GM23338 (cell line): ENCODE measurements around the gene RAB6A. TPM values are rescaled to one million over a fixed set of nuclear protein-coding genes. Genes with fewer than 3 reads are reported as not detected.

Experiments
- ATAC-seq: fragments of 200-7000 bp; cut with Tn5 transposase; 3 replicates; pipeline ENCODE4 v1.9.1; 2020
- DNase-seq: peaks from one replicate; pipeline ENCODE4 v3.0.0-alpha.2; 2015; ENCODE audit warnings: low spot score
- H2AFZ ChIP-seq: fragments of 200-600 bp; sonication (generic); 2 replicates; pipeline ENCODE4 v1.8.0; 2016; ENCODE audit warnings: antibody characterized with exemption, mild to moderate bottlenecking, moderate library complexity
- H3F3A ChIP-seq: fragments of 200-600 bp; sonication (generic); replicated peaks from 2 replicates; pipeline ENCODE4 v1.8.0; 2017; ENCODE audit warnings: antibody characterized with exemption, mixed run types, low read depth
- H3K27ac ChIP-seq: fragments of 200-600 bp; sonication (generic); 2 replicates; pipeline ENCODE4 v1.6.1; 2016; ENCODE audit warnings: low read depth
- H3K27me3 ChIP-seq: fragments of 200-600 bp; sonication (generic); 2 replicates; pipeline ENCODE4 v1.8.0; 2016; ENCODE audit warnings: mild to moderate bottlenecking, mixed run types, moderate library complexity; ENCODE audit not compliant: insufficient read depth
- H3K36me3 ChIP-seq: fragments of 200-600 bp; sonication (generic); 2 replicates; pipeline ENCODE4 v1.8.0; 2016; ENCODE audit warnings: mild to moderate bottlenecking; ENCODE audit not compliant: insufficient read depth
- H3K4me1 ChIP-seq: fragments of 200-600 bp; sonication (generic); 2 replicates; pipeline ENCODE4 v1.8.0; 2016; ENCODE audit warnings: mild to moderate bottlenecking, moderate library complexity; ENCODE audit not compliant: insufficient read depth
- H3K4me2 ChIP-seq: fragments of 200-600 bp; sonication (generic); 2 replicates; pipeline ENCODE4 v1.7.1; 2017; ENCODE audit warnings: mixed run types
- H3K4me3 ChIP-seq: fragments of 200-600 bp; sonication (generic); 2 replicates; pipeline ENCODE4 v1.6.1; 2016; ENCODE audit warnings: mixed run types
- H3K79me2 ChIP-seq: fragments of 200-600 bp; sonication (generic); replicated peaks from 2 replicates; pipeline ENCODE4 v1.8.0; 2017; ENCODE audit warnings: mild to moderate bottlenecking; ENCODE audit not compliant: insufficient read depth
- H3K9me2 ChIP-seq: fragments of 200-600 bp; sonication (generic); 2 replicates; pipeline ENCODE4 v1.8.0; 2017; ENCODE audit not compliant: insufficient read depth
- H4K20me1 ChIP-seq: fragments of 200-600 bp; sonication (generic); replicated peaks from 2 replicates; pipeline ENCODE4 v1.8.0; 2017; ENCODE audit warnings: mild to moderate bottlenecking; ENCODE audit not compliant: insufficient read depth
- H3K27ac Mint-ChIP-seq: 2 replicates; pipeline ENCODE4 v1.8.0; 2020; ENCODE audit warnings: inconsistent platforms, mild to moderate bottlenecking, moderate library complexity, mixed read lengths
- H3K27me3 Mint-ChIP-seq: 3 replicates; pipeline ENCODE4 v1.8.0; 2022; ENCODE audit warnings: low read depth, mild to moderate bottlenecking, moderate library complexity, mixed read lengths, inconsistent platforms; ENCODE audit not compliant: insufficient read depth, poor library complexity
- H3K36me3 Mint-ChIP-seq: 3 replicates; pipeline ENCODE4 v1.8.0; 2021; ENCODE audit warnings: low read depth, mild to moderate bottlenecking, inconsistent platforms, moderate library complexity, mixed read lengths
- H3K4me1 Mint-ChIP-seq: 3 replicates; pipeline ENCODE4 v1.8.0; 2020; ENCODE audit warnings: mild to moderate bottlenecking, inconsistent platforms, mixed read lengths
- H3K4me3 Mint-ChIP-seq: 3 replicates; pipeline ENCODE4 v1.8.0; 2021; ENCODE audit warnings: moderate library complexity, mild to moderate bottlenecking, inconsistent platforms, mixed read lengths
- H3K9me3 Mint-ChIP-seq: 3 replicates; pipeline ENCODE4 v1.8.0; 2020; ENCODE audit warnings: moderate library complexity, mild to moderate bottlenecking, inconsistent platforms, mixed read lengths
- CREB1 ChIP-seq: fragments of 250-450 bp; sonication (Bioruptor Pico); IDR thresholded peaks from 2 replicates; pipeline ENCODE4 v1.5.0; 2020; ENCODE audit warnings: low read depth, mild to moderate bottlenecking, moderate library complexity
- EZH2 ChIP-seq: fragments of 200-600 bp; sonication (generic); IDR thresholded peaks from one replicate; pipeline ENCODE4 v1.8.0; 2017; ENCODE audit warnings: antibody characterized with exemption, mild to moderate bottlenecking, low read depth; ENCODE audit not compliant: unreplicated experiment
- EZH2phosphoT487 ChIP-seq: fragments of 200-600 bp; sonication (generic); IDR thresholded peaks from one replicate; pipeline ENCODE4 v1.8.1; 2018; ENCODE audit warnings: antibody characterized with exemption; ENCODE audit not compliant: unreplicated experiment
- JUNB ChIP-seq: IDR thresholded peaks from one replicate; pipeline ENCODE4 v1.6.1; 2016; ENCODE audit warnings: antibody characterized with exemption; ENCODE audit not compliant: unreplicated experiment
- NANOG ChIP-seq: IDR thresholded peaks from 2 replicates; pipeline ENCODE4 v1.6.1; 2016; ENCODE audit warnings: antibody characterized with exemption, borderline replicate concordance
- POLR2AphosphoS5 ChIP-seq: IDR thresholded peaks from 2 replicates; pipeline ENCODE4 v1.6.1; 2016; ENCODE audit warnings: antibody characterized with exemption, low read depth
- STAT1 ChIP-seq: IDR thresholded peaks from one replicate; pipeline ENCODE4 v1.6.1; 2016; ENCODE audit warnings: antibody characterized with exemption; ENCODE audit not compliant: unreplicated experiment
- ZNF114 ChIP-seq: fragments of 250-450 bp; sonication (Bioruptor Pico); IDR thresholded peaks from 2 replicates; pipeline ENCODE4 v1.5.0; 2020; ENCODE audit warnings: mild to moderate bottlenecking, moderate library complexity
- ZNF331 ChIP-seq: fragments of 250-450 bp; sonication (Bioruptor Pico); IDR thresholded peaks from 2 replicates; pipeline ENCODE4 v1.5.0; 2020; ENCODE audit warnings: low read depth, mild to moderate bottlenecking, moderate library complexity
- polyA plus RNA-seq: library from polyadenylated mRNA; unstranded; fragments of >200 nt; fragmentation: Nextera tagmentation; extraction: Ambion mirVana; gene quantifications from 2 replicates; pipeline ENCODE4 v1.2.1, GENCODE V29; 2016
- total RNA-seq: library from RNA; depleted of rRNA; stranded (reverse); fragments of >200 nt; shearing (Covaris generic); gene quantifications from 2 replicates; pipeline ENCODE4 v1.2.3, GENCODE V29; 2014
- TF ChIP-seq, protein P1 (sequence below): fragments of 250-450 bp; sonication (Bioruptor Pico); IDR thresholded peaks from 2 replicates; pipeline ENCODE4 v1.5.0; 2020; ENCODE audit warnings: mild to moderate bottlenecking, moderate library complexity
- TF ChIP-seq, protein P2 (sequence below), 2 experiments: fragments of 200-600 bp in 1 of 2; sonication (generic) in 1 of 2; conservative IDR thresholded peaks; 2 replicates each; pipeline versions ENCODE4 v1.5.1 to v1.6.1; 2016 to 2017; ENCODE audit warnings: antibody characterized with exemption in 2 of 2, low read depth in 2 of 2, mild to moderate bottlenecking in 2 of 2, moderate library complexity in 1 of 2
- TF ChIP-seq, protein P3 (sequence below): IDR thresholded peaks from one replicate; pipeline ENCODE4 v1.6.1; 2018; ENCODE audit warnings: antibody characterized with exemption; ENCODE audit not compliant: unreplicated experiment
- TF ChIP-seq, protein P4 (sequence below): IDR thresholded peaks from 2 replicates; pipeline ENCODE4 v1.6.1; 2016; ENCODE audit warnings: antibody characterized with exemption

RAB6A gene
- total and polyA plus RNA-seq, 2 experiments from 2014 or later: 61.1 to 127 TPM

DNA sequence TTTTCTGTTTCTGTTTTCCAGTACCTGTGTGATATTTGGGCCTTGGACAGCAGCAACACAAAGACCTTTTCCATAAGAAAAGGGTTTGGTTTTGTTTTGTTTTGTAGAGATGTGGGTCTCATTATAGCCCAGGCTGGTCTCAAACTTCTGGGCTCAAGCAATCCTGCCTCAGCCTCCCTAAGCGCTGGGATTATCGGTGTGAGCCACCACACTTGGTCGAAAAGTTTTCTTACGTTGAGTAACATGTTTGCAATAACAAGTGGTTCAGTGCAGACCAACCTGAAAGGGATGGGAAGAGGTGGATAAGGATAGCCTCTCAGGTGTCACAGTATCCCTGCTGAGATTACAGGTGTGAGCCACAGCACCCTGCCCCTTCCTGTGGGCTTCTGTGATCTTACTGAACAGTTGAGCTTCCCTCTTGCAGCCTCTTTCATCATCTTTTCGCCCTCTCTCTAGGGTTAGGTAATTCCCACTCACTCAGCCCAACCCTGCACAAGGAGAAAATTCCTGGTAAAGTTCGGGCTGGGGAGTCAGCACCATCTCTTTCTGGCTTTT is 23.3 kb upstream of the RAB6A start:
- Mint-ChIP-seq H3K4me3 (no peak overlapping the region), H3K36me3 (no peaks in the 10 kb centered on the region), H3K27me3 (peaks cover 13% of the 10 kb centered on the region), H3K9me3 (no peaks in the 10 kb centered on the region), H3K4me1 (peaks cover 14% of the 10 kb centered on the region), H3K27ac (peak overlapping the region; percentile 87)
- peaks cover 9% of the 10 kb centered on the region for H3K4me1 ChIP-seq
- DNase-seq: peak; percentile 44
- H3K4me3 ChIP-seq: no peak overlapping the region
- H2AFZ ChIP-seq: no peak overlapping the region
- no peak overlapping the region for H3K4me2 ChIP-seq
- no peaks in the 10 kb centered on the region for H4K20me1 ChIP-seq
- TF ChIP-seq ZNF114 (CRISPR knock-in tag) (no peak), CREB1 (CRISPR knock-in tag) (no peak), ZNF331 (CRISPR knock-in tag) (no peak), STAT1 (no peak), JUNB (no peak), POLR2AphosphoS5 (no peak), EZH2 (no peak), EZH2phosphoT487 (no peak), NANOG (no peak)
- TF ChIP-seq, protein P1, sequence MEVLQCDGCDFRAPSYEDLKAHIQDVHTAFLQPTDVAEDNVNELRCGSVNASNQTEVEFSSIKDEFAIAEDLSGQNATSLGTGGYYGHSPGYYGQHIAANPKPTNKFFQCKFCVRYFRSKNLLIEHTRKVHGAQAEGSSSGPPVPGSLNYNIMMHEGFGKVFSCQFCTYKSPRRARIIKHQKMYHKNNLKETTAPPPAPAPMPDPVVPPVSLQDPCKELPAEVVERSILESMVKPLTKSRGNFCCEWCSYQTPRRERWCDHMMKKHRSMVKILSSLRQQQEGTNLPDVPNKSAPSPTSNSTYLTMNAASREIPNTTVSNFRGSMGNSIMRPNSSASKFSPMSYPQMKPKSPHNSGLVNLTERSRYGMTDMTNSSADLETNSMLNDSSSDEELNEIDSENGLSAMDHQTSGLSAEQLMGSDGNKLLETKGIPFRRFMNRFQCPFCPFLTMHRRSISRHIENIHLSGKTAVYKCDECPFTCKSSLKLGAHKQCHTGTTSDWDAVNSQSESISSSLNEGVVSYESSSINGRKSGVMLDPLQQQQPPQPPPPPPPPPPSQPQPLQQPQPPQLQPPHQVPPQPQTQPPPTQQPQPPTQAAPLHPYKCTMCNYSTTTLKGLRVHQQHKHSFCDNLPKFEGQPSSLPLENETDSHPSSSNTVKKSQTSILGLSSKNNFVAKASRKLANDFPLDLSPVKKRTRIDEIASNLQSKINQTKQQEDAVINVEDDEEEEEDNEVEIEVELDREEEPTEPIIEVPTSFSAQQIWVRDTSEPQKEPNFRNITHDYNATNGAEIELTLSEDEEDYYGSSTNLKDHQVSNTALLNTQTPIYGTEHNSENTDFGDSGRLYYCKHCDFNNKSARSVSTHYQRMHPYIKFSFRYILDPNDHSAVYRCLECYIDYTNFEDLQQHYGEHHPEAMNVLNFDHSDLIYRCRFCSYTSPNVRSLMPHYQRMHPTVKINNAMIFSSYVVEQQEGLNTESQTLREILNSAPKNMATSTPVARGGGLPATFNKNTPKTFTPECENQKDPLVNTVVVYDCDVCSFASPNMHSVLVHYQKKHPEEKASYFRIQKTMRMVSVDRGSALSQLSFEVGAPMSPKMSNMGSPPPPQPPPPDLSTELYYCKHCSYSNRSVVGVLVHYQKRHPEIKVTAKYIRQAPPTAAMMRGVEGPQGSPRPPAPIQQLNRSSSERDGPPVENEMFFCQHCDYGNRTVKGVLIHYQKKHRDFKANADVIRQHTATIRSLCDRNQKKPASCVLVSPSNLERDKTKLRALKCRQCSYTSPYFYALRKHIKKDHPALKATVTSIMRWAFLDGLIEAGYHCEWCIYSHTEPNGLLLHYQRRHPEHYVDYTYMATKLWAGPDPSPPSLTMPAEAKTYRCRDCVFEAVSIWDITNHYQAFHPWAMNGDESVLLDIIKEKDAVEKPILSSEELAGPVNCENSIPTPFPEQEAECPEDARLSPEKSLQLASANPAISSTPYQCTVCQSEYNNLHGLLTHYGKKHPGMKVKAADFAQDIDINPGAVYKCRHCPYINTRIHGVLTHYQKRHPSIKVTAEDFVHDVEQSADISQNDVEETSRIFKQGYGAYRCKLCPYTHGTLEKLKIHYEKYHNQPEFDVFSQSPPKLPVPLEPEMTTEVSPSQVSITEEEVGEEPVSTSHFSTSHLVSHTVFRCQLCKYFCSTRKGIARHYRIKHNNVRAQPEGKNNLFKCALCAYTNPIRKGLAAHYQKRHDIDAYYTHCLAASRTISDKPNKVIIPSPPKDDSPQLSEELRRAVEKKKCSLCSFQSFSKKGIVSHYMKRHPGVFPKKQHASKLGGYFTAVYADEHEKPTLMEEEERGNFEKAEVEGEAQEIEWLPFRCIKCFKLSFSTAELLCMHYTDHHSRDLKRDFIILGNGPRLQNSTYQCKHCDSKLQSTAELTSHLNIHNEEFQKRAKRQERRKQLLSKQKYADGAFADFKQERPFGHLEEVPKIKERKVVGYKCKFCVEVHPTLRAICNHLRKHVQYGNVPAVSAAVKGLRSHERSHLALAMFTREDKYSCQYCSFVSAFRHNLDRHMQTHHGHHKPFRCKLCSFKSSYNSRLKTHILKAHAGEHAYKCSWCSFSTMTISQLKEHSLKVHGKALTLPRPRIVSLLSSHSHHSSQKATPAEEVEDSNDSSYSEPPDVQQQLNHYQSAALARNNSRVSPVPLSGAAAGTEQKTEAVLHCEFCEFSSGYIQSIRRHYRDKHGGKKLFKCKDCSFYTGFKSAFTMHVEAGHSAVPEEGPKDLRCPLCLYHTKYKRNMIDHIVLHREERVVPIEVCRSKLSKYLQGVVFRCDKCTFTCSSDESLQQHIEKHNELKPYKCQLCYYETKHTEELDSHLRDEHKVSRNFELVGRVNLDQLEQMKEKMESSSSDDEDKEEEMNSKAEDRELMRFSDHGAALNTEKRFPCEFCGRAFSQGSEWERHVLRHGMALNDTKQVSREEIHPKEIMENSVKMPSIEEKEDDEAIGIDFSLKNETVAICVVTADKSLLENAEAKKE (CRISPR knock-in tag): no peak
- TF ChIP-seq, protein P2, sequence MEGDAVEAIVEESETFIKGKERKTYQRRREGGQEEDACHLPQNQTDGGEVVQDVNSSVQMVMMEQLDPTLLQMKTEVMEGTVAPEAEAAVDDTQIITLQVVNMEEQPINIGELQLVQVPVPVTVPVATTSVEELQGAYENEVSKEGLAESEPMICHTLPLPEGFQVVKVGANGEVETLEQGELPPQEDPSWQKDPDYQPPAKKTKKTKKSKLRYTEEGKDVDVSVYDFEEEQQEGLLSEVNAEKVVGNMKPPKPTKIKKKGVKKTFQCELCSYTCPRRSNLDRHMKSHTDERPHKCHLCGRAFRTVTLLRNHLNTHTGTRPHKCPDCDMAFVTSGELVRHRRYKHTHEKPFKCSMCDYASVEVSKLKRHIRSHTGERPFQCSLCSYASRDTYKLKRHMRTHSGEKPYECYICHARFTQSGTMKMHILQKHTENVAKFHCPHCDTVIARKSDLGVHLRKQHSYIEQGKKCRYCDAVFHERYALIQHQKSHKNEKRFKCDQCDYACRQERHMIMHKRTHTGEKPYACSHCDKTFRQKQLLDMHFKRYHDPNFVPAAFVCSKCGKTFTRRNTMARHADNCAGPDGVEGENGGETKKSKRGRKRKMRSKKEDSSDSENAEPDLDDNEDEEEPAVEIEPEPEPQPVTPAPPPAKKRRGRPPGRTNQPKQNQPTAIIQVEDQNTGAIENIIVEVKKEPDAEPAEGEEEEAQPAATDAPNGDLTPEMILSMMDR (conservative IDR thresholded peaks at IDR 0.05; ENCODE audit: low read depth in 2 of 2): no peak
- TF ChIP-seq, protein P3, sequence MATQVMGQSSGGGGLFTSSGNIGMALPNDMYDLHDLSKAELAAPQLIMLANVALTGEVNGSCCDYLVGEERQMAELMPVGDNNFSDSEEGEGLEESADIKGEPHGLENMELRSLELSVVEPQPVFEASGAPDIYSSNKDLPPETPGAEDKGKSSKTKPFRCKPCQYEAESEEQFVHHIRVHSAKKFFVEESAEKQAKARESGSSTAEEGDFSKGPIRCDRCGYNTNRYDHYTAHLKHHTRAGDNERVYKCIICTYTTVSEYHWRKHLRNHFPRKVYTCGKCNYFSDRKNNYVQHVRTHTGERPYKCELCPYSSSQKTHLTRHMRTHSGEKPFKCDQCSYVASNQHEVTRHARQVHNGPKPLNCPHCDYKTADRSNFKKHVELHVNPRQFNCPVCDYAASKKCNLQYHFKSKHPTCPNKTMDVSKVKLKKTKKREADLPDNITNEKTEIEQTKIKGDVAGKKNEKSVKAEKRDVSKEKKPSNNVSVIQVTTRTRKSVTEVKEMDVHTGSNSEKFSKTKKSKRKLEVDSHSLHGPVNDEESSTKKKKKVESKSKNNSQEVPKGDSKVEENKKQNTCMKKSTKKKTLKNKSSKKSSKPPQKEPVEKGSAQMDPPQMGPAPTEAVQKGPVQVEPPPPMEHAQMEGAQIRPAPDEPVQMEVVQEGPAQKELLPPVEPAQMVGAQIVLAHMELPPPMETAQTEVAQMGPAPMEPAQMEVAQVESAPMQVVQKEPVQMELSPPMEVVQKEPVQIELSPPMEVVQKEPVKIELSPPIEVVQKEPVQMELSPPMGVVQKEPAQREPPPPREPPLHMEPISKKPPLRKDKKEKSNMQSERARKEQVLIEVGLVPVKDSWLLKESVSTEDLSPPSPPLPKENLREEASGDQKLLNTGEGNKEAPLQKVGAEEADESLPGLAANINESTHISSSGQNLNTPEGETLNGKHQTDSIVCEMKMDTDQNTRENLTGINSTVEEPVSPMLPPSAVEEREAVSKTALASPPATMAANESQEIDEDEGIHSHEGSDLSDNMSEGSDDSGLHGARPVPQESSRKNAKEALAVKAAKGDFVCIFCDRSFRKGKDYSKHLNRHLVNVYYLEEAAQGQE: no peak
- TF ChIP-seq, protein P4, sequence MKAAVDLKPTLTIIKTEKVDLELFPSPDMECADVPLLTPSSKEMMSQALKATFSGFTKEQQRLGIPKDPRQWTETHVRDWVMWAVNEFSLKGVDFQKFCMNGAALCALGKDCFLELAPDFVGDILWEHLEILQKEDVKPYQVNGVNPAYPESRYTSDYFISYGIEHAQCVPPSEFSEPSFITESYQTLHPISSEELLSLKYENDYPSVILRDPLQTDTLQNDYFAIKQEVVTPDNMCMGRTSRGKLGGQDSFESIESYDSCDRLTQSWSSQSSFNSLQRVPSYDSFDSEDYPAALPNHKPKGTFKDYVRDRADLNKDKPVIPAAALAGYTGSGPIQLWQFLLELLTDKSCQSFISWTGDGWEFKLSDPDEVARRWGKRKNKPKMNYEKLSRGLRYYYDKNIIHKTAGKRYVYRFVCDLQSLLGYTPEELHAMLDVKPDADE: no peak
- peak overlapping the region; percentile 53 for H3K27ac ChIP-seq
- H3K27me3 ChIP-seq: no peaks in the 10 kb centered on the region
- H3K9me2 ChIP-seq: no peaks in the 10 kb centered on the region
- ATAC-seq: no peak
- H3F3A ChIP-seq: peaks cover 9% of the 10 kb centered on the region; the same call in 1 of the 2 replicates
- H3K36me3 ChIP-seq: no peaks in the 10 kb centered on the region
- peaks cover 7% of the 10 kb centered on the region for H3K79me2 ChIP-seq
